GM19239 (cell line): ENCODE measurements around the gene MEGF6.

Source experiments
- DNase-seq: peaks from one replicate; pipeline ENCODE4 v3.0.0; 2011; ENCODE audit warnings: low spot score; ENCODE audit not compliant: insufficient read length
- FAIRE-seq: peaks from 2 replicates; lab custom pipeline; 2011; peaks lifted over from hg19 to GRCh38; lab: Jason Lieb, UNC

Gene MEGF6

GRCh38 chr1:3560981-3561380, 50.3 kb downstream of the MEGF6 start:
- DNase-seq = no peak
- no peak for FAIRE-seq

GRCh38 chr1:3560251-3560871, 50.9 kb downstream of the MEGF6 start:
- FAIRE-seq (no peak), DNase-seq (no peak)

- FAIRE-seq (no peak), DNase-seq (no peak)
These were observed 53.1 kb downstream of the MEGF6 start for GRCh38 chr1:3558036-3558726.

- FAIRE-seq = no peak
These were observed 53.9 kb downstream of the MEGF6 start for GRCh38 chr1:3557366-3557765.

GRCh38 chr1:3556336-3556735, 55.0 kb downstream of the MEGF6 start:
- FAIRE-seq = no peak
- no peak for DNase-seq

More at GRCh38 chr1:3557366-3557765, 53.9 kb downstream of the MEGF6 start:
- DNase-seq = no peak

- DNase-seq (no peak), FAIRE-seq (no peak)
These were observed 56.0 kb downstream of the MEGF6 start for GRCh38 chr1:3555131-3555920.

GRCh38 chr1:3553940-3554223, 57.4 kb downstream of the MEGF6 start:
- FAIRE-seq (no peak), DNase-seq (no peak)

GRCh38 chr1:3553166-3553939, 58.0 kb downstream of the MEGF6 start:
- no peak for FAIRE-seq
- DNase-seq = no peak

- FAIRE-seq = no peak
These were observed 58.6 kb downstream of the MEGF6 start for GRCh38 chr1:3552751-3553150.

GRCh38 chr1:3552176-3552575, 59.1 kb downstream of the MEGF6 start:
- DNase-seq (no peak), FAIRE-seq (no peak)

More at GRCh38 chr1:3552751-3553150, 58.6 kb downstream of the MEGF6 start:
- DNase-seq = no peak

GRCh38 chr1:3551711-3552110, 59.6 kb downstream of the MEGF6 start:
- DNase-seq (no peak), FAIRE-seq (no peak)

GRCh38 chr1:3551290-3551678, 60.0 kb downstream of the MEGF6 start:
- no peak for FAIRE-seq
- no peak for DNase-seq

GRCh38 chr1:3550511-3551289, 60.6 kb downstream of the MEGF6 start:
- DNase-seq (no peak), FAIRE-seq (no peak)

- DNase-seq = no peak
- no peak for FAIRE-seq
These were observed 62.4 kb downstream of the MEGF6 start for GRCh38 chr1:3548895-3549294.

GRCh38 chr1:3548156-3548893, 63.0 kb downstream of the MEGF6 start:
- no peak for FAIRE-seq
- no peak for DNase-seq

- DNase-seq = no peak
These were observed 64.0 kb downstream of the MEGF6 start for GRCh38 chr1:3547055-3548005.

GRCh38 chr1:3546048-3546384, 65.3 kb downstream of the MEGF6 start:
- FAIRE-seq = no peak
- DNase-seq = no peak

More at GRCh38 chr1:3547055-3548005, 64.0 kb downstream of the MEGF6 start:
- FAIRE-seq = no peak

GRCh38 chr1:3545363-3546047, 65.8 kb downstream of the MEGF6 start:
- FAIRE-seq (no peak), DNase-seq (no peak)
